ENCODE data around the gene PMEL. TPM values are rescaled to one million over a fixed set of nuclear protein-coding genes. Genes with fewer than 3 reads are reported as not detected.

The PMEL gene
- total and polyA plus RNA-seq, 9 of the 15 experiments (the other 6 are each of a cell fraction or from before 2014, with no cell fraction given): 0.36 to 2.0 (median 0.98) TPM

- TF ChIP-seq, protein P1, sequence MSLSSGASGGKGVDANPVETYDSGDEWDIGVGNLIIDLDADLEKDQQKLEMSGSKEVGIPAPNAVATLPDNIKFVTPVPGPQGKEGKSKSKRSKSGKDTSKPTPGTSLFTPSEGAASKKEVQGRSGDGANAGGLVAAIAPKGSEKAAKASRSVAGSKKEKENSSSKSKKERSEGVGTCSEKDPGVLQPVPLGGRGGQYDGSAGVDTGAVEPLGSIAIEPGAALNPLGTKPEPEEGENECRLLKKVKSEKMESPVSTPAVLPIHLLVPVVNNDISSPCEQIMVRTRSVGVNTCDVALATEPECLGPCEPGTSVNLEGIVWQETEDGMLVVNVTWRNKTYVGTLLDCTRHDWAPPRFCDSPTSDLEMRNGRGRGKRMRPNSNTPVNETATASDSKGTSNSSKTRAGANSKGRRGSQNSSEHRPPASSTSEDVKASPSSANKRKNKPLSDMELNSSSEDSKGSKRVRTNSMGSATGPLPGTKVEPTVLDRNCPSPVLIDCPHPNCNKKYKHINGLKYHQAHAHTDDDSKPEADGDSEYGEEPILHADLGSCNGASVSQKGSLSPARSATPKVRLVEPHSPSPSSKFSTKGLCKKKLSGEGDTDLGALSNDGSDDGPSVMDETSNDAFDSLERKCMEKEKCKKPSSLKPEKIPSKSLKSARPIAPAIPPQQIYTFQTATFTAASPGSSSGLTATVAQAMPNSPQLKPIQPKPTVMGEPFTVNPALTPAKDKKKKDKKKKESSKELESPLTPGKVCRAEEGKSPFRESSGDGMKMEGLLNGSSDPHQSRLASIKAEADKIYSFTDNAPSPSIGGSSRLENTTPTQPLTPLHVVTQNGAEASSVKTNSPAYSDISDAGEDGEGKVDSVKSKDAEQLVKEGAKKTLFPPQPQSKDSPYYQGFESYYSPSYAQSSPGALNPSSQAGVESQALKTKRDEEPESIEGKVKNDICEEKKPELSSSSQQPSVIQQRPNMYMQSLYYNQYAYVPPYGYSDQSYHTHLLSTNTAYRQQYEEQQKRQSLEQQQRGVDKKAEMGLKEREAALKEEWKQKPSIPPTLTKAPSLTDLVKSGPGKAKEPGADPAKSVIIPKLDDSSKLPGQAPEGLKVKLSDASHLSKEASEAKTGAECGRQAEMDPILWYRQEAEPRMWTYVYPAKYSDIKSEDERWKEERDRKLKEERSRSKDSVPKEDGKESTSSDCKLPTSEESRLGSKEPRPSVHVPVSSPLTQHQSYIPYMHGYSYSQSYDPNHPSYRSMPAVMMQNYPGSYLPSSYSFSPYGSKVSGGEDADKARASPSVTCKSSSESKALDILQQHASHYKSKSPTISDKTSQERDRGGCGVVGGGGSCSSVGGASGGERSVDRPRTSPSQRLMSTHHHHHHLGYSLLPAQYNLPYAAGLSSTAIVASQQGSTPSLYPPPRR (CRISPR knock-in tag; IDR thresholded peaks at IDR 0.05; ENCODE audit: borderline replicate concordance): no peak
- no peak for TF ChIP-seq C11orf30 (IDR thresholded peaks at IDR 0.05; ENCODE audit: low read depth)
- 0 out of 2 replicates have a peak, but pooled peaks have one; percentile 26 for TF ChIP-seq CBFA2T3 (IDR thresholded peaks at IDR 0.05)
- TF ChIP-seq MAFF (IDR thresholded peaks at IDR 0.05; ENCODE audit: low read length): no peak
- no peak for TF ChIP-seq TEAD4 (IDR thresholded peaks at IDR 0.05; ENCODE audit: low read length)
- no peak for TF ChIP-seq TEAD4 (CRISPR knock-in tag; IDR thresholded peaks at IDR 0.05; ENCODE audit: borderline replicate concordance)
- TF ChIP-seq NFRKB (IDR thresholded peaks at IDR 0.05; ENCODE audit: low read depth): 0 out of 2 replicates have a peak, but pooled peaks have one; percentile 14
- no peak for TF ChIP-seq PTRF (tag; IDR thresholded peaks at IDR 0.05)
- TF ChIP-seq MBD1 (CRISPR knock-in tag; IDR thresholded peaks at IDR 0.05): no peak
- TF ChIP-seq PHF21A (IDR thresholded peaks at IDR 0.05; ENCODE audit: borderline replicate concordance, low read depth): no peak
- no peak for TF ChIP-seq MXD1 (CRISPR knock-in tag; IDR thresholded peaks at IDR 0.05; ENCODE audit: borderline replicate concordance, poor library complexity, severe bottlenecking)
- TF ChIP-seq HNRNPK (IDR thresholded peaks at IDR 0.05; ENCODE audit: low read depth, low read length, poor library complexity, severe bottlenecking): no peak
- no peak for TF ChIP-seq RFX1 (IDR thresholded peaks at IDR 0.05)
- TF ChIP-seq, protein P2, sequence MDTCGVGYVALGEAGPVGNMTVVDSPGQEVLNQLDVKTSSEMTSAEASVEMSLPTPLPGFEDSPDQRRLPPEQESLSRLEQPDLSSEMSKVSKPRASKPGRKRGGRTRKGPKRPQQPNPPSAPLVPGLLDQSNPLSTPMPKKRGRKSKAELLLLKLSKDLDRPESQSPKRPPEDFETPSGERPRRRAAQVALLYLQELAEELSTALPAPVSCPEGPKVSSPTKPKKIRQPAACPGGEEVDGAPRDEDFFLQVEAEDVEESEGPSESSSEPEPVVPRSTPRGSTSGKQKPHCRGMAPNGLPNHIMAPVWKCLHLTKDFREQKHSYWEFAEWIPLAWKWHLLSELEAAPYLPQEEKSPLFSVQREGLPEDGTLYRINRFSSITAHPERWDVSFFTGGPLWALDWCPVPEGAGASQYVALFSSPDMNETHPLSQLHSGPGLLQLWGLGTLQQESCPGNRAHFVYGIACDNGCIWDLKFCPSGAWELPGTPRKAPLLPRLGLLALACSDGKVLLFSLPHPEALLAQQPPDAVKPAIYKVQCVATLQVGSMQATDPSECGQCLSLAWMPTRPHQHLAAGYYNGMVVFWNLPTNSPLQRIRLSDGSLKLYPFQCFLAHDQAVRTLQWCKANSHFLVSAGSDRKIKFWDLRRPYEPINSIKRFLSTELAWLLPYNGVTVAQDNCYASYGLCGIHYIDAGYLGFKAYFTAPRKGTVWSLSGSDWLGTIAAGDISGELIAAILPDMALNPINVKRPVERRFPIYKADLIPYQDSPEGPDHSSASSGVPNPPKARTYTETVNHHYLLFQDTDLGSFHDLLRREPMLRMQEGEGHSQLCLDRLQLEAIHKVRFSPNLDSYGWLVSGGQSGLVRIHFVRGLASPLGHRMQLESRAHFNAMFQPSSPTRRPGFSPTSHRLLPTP (IDR thresholded peaks at IDR 0.05; ENCODE audit: borderline replicate concordance, extremely low read depth, insufficient read length): no peak
- TF ChIP-seq DACH1 (IDR thresholded peaks at IDR 0.05; ENCODE audit: partially characterized antibody): no peak
- TF ChIP-seq ZEB2 (IDR thresholded peaks at IDR 0.05): no peak
- TF ChIP-seq HDGF (IDR thresholded peaks at IDR 0.05): 0 out of 2 replicates have a peak, but pooled peaks have one; percentile 64
- no peak for TF ChIP-seq OTX1 (CRISPR knock-in tag; IDR thresholded peaks at IDR 0.05)
Observed at GRCh38 chr12:55931317-55931779, 34.5 kb downstream of the PMEL start (continued).
